Smooth muscle cell (in vitro differentiated cells): ENCODE data around the gene RTEL1. TPM values are rescaled to one million over a fixed set of nuclear protein-coding genes. Genes with fewer than 3 reads are reported as not detected.

Experiments
- DNase-seq: peaks from one replicate; lab custom pipeline; 2025; ENCODE audit not compliant: unreplicated experiment; lab: John Stamatoyannopoulos, UW
- H2AFZ ChIP-seq: fragments of 200-600 bp; sonication (generic); 2 replicates; pipeline ENCODE4 v1.6.0; 2016; ENCODE audit warnings: antibody characterized with exemption, low read depth, mild to moderate bottlenecking
- H3F3A ChIP-seq: fragments of 200-600 bp; sonication (generic); 2 replicates; pipeline ENCODE4 v1.6.0; 2017; ENCODE audit warnings: antibody characterized with exemption, low read depth
- H3K27ac ChIP-seq: fragments of 200-600 bp; sonication (generic); 2 replicates; pipeline ENCODE4 v1.5.1; 2016; ENCODE audit warnings: low read depth, mild to moderate bottlenecking
- H3K27me3 ChIP-seq: fragments of 200-600 bp; sonication (generic); 2 replicates; pipeline ENCODE4 v1.6.1; 2016; ENCODE audit warnings: low read depth, mild to moderate bottlenecking
- H3K36me3 ChIP-seq: fragments of 200-600 bp; sonication (generic); 2 replicates; pipeline ENCODE4 v1.5.1; 2016; ENCODE audit warnings: low read depth
- H3K4me1 ChIP-seq: fragments of 200-600 bp; sonication (generic); 2 replicates; pipeline ENCODE4 v1.5.1; 2016; ENCODE audit warnings: low read depth
- H3K4me2 ChIP-seq: fragments of 200-600 bp; sonication (generic); 2 replicates; pipeline ENCODE4 v1.6.0; 2016; ENCODE audit warnings: mild to moderate bottlenecking
- H3K4me3 ChIP-seq: fragments of 200-600 bp; sonication (generic); 2 replicates; pipeline ENCODE4 v1.5.1; 2016; ENCODE audit warnings: mild to moderate bottlenecking
- H3K79me2 ChIP-seq: fragments of 200-600 bp; sonication (generic); 2 replicates; pipeline ENCODE4 v1.6.0; 2016; ENCODE audit warnings: low read depth, mild to moderate bottlenecking
- H3K9ac ChIP-seq: fragments of 200-600 bp; sonication (generic); 2 replicates; pipeline ENCODE4 v1.6.0; 2016; ENCODE audit warnings: low read depth
- H3K9me3 ChIP-seq: fragments of 200-600 bp; sonication (generic); replicated peaks from 2 replicates; pipeline ENCODE4 v1.5.1; 2016; ENCODE audit warnings: low read depth
- H4K20me1 ChIP-seq: fragments of 200-600 bp; sonication (generic); 2 replicates; pipeline ENCODE4 v1.6.0; 2016; ENCODE audit warnings: low read depth
- CTCF ChIP-seq: fragments of 200-600 bp; sonication (generic); IDR thresholded peaks from 2 replicates; pipeline ENCODE4 v1.5.1; 2017; ENCODE audit warnings: borderline replicate concordance, mild to moderate bottlenecking, antibody characterized with exemption; ENCODE audit not compliant: insufficient read depth, poor library complexity, severe bottlenecking
- WGBS: methylation state at CpG from one replicate; pipeline ENCODE4 v1.1.7; 2016; ENCODE audit warnings: low lambda C conversion rate; 5-methylcytosine and 5-hydroxymethylcytosine counted together
- polyA plus RNA-seq: library from polyadenylated mRNA; unstranded; fragments of >200 nt; fragmentation: Nextera tagmentation; extraction: Ambion mirVana; gene quantifications from 2 replicates; pipeline ENCODE4 v1.2.1, GENCODE V29; 2016
- total RNA-seq: library from RNA; depleted of rRNA; stranded (reverse); fragments of >200 nt; gene quantifications from 2 replicates; pipeline ENCODE4 v1.2.3, GENCODE V29; 2014

The RTEL1 gene
- total and polyA plus RNA-seq, 2 experiments from 2014 or later, result 10.4 to 14.2 TPM

- WGBS, result 91% methylated on average over 20 of the region's 20 CpGs
Measured at GRCh38 chr20:63692436-63693082, 34.4 kb downstream of the RTEL1 start.

GRCh38 chr20:63693083-63693732 lies 35.1 kb downstream of the RTEL1 start:
- Histone ChIP-seq H2AFZ (no peak overlapping the region), H3K4me1 (peaks cover 9% of the 10 kb centered on the region), H3K4me2 (no peak overlapping the region), H3F3A (no peaks in the 10 kb centered on the region), H3K9ac (no peak overlapping the region), H3K27me3 (no peaks in the 10 kb centered on the region), H3K36me3 (no peaks in the 10 kb centered on the region), H3K79me2 (no peaks in the 10 kb centered on the region), H4K20me1 (no peaks in the 10 kb centered on the region), H3K27ac (no peak overlapping the region), H3K9me3 (no peaks in the 10 kb centered on the region), H3K4me3 (no peak overlapping the region)
- 98% methylated on average over 10 of the region's 10 CpGs for WGBS
- no peak for TF ChIP-seq CTCF
- no peak for DNase-seq

More at GRCh38 chr20:63692436-63693082, 34.4 kb downstream of the RTEL1 start:
- Histone ChIP-seq H3K36me3 (no peaks in the 10 kb centered on the region), H3K9ac (no peak overlapping the region), H3K4me3 (no peak overlapping the region), H3K9me3 (no peaks in the 10 kb centered on the region), H3F3A (no peaks in the 10 kb centered on the region), H3K79me2 (no peaks in the 10 kb centered on the region), H2AFZ (no peak overlapping the region), H3K27me3 (no peaks in the 10 kb centered on the region), H3K27ac (no peak overlapping the region), H3K4me1 (peaks cover 4% of the 10 kb centered on the region), H4K20me1 (no peaks in the 10 kb centered on the region), H3K4me2 (no peak overlapping the region)
- no peak for DNase-seq
- TF ChIP-seq CTCF, result no peak

GRCh38 chr20:63693733-63694583 lies 35.8 kb downstream of the RTEL1 start:
- Histone ChIP-seq H3K27me3 (no peaks in the 10 kb centered on the region), H3K79me2 (no peaks in the 10 kb centered on the region), H3K4me3 (no peak overlapping the region), H3K27ac (no peak overlapping the region), H3K9me3 (no peaks in the 10 kb centered on the region), H3K36me3 (no peaks in the 10 kb centered on the region), H2AFZ (no peak overlapping the region), H3F3A (no peaks in the 10 kb centered on the region), H3K4me1 (peaks cover 15% of the 10 kb centered on the region), H3K9ac (no peak overlapping the region), H4K20me1 (no peaks in the 10 kb centered on the region), H3K4me2 (no peak overlapping the region)
- no peak for DNase-seq
- 98% methylated on average over 21 of the region's 21 CpGs for WGBS
- TF ChIP-seq CTCF, result no peak
